Fibroblast of lung (primary cell): Measurements from ENCODE around the gene CALML6.

Experiments
- CTCF ChIP-seq, 2 donors: IDR thresholded peaks in 1 of 2; conservative IDR thresholded peaks in 1 of 2; 1 replicate in 1 of 2; 2 replicates in 1 of 2; pipeline ENCODE4 v1.5.1; 2011 to 2012; ENCODE audit warnings: low read length in 2 of 2, control low read depth in 1 of 2, inconsistent platforms in 1 of 2, low read depth in 1 of 2, mild to moderate bottlenecking in 1 of 2
- EZH2 ChIP-seq: IDR thresholded peaks from 2 replicates; pipeline ENCODE4 v1.5.1; 2012; ENCODE audit warnings: low read length, control low read depth, mild to moderate bottlenecking; ENCODE audit errors: missing control alignments

DNA sequence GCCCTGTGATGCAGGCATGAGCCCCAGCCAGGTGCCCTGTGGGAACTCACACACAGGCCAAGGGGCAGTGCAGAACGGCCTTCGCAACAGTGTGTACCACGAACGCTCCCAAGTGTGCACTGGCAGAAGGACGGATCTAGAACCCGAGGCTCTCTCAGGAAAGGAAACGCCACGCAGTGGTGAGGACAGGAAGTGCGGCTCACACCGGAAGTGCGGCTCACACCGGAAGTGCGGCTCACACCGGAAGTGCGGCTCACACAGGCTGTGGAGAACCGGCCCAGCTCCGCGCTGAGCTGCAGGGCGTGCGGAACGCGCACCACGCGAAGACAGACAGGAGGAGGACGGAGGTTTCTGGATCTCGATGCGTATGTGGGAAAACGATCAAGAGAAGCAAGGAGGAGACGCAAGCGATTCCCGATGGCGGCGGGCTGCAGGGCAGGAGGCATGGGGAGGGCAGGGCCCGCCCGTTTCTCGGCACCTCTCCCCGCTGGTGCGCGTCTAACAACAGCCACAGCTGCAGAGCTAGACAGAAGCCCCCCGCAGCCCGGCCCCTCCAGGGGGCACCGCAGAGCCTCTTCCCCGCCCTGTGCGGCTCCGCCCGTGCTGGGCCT is 39.9 kb downstream of the CALML6 start:
- TF ChIP-seq CTCF (conservative IDR thresholded peaks at IDR 0.05 in 1 of 2, IDR thresholded peaks at IDR 0.05 in 1 of 2; ENCODE audit: low read depth in 1 of 2, low read length in 2 of 2) (no peak), EZH2 (no peak)
